Neural cell (in vitro differentiated cells): Measurements from ENCODE around the gene ZNF574.

Experiments used
- EP300 ChIP-seq: fragments of 450-650 bp; conservative IDR thresholded peaks from 2 replicates; pipeline ENCODE4 v1.6.1; 2014; ENCODE audit warnings: antibody characterized with exemption, mild to moderate bottlenecking, moderate library complexity; ENCODE audit not compliant: poor library complexity, severe bottlenecking
- EZH2 ChIP-seq: fragments of 200-600, 300-800 bp; shearing (Covaris generic), sonication (generic); IDR thresholded peaks from 2 replicates; pipeline ENCODE4 v1.6.1; 2014; ENCODE audit warnings: antibody characterized with exemption, low read length, borderline replicate concordance, mild to moderate bottlenecking; ENCODE audit not compliant: insufficient read depth, poor library complexity, severe bottlenecking
- MXI1 ChIP-seq: fragments of 450-650 bp; conservative IDR thresholded peaks from 2 replicates; pipeline ENCODE4 v1.6.1; 2014; ENCODE audit warnings: antibody characterized with exemption, mild to moderate bottlenecking; ENCODE audit not compliant: poor library complexity, severe bottlenecking
- POLR2AphosphoS5 ChIP-seq: IDR thresholded peaks from 2 replicates; pipeline ENCODE4 v1.6.1; 2012
- RAD21 ChIP-seq: fragments of 450-650 bp; conservative IDR thresholded peaks from 2 replicates; pipeline ENCODE4 v1.6.1; 2014; ENCODE audit warnings: antibody characterized with exemption, mild to moderate bottlenecking, moderate library complexity
- SMC3 ChIP-seq: fragments of 450-650 bp; conservative IDR thresholded peaks from 2 replicates; pipeline ENCODE4 v1.6.1; 2014; ENCODE audit warnings: antibody characterized with exemption, mild to moderate bottlenecking, moderate library complexity; ENCODE audit not compliant: poor library complexity
- TAF1 ChIP-seq: IDR thresholded peaks from 2 replicates; pipeline ENCODE4 v1.6.1; 2012; ENCODE audit warnings: low read depth
- TF ChIP-seq, protein P1 (sequence below): IDR thresholded peaks from 2 replicates; pipeline ENCODE4 v1.6.1; 2012; ENCODE audit warnings: borderline replicate concordance
- TF ChIP-seq, protein P2 (sequence below): fragments of 450-650 bp; IDR thresholded peaks from 2 replicates; pipeline ENCODE4 v1.5.1; 2014; ENCODE audit warnings: antibody characterized with exemption, mild to moderate bottlenecking, moderate library complexity; ENCODE audit not compliant: poor library complexity, severe bottlenecking

DNA sequence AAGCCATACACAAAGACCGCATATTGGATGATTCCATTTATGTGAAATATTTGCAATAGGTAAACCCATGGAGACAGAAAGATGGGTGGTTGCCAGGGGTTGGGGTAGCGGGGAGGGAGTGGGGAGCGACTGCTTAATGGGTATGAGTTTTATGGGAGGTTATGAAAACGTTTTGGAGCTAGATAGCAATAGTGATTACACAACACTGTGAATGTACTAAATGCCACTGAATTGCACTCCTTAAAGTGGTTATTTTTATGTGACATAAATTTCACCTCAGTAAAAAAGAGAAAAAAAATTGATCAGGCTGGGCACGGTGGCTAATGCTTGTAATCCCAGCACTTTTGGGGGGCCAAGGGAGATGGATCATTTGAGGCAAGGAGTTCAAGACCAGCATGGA lies 42.6 kb upstream of the ZNF574 start:
- TF ChIP-seq TAF1 (no peak), EZH2 (no peak), POLR2AphosphoS5 (no peak), SMC3 (no peak), MXI1 (no peak), RAD21 (no peak), EP300 (no peak)
- TF ChIP-seq, protein P1, sequence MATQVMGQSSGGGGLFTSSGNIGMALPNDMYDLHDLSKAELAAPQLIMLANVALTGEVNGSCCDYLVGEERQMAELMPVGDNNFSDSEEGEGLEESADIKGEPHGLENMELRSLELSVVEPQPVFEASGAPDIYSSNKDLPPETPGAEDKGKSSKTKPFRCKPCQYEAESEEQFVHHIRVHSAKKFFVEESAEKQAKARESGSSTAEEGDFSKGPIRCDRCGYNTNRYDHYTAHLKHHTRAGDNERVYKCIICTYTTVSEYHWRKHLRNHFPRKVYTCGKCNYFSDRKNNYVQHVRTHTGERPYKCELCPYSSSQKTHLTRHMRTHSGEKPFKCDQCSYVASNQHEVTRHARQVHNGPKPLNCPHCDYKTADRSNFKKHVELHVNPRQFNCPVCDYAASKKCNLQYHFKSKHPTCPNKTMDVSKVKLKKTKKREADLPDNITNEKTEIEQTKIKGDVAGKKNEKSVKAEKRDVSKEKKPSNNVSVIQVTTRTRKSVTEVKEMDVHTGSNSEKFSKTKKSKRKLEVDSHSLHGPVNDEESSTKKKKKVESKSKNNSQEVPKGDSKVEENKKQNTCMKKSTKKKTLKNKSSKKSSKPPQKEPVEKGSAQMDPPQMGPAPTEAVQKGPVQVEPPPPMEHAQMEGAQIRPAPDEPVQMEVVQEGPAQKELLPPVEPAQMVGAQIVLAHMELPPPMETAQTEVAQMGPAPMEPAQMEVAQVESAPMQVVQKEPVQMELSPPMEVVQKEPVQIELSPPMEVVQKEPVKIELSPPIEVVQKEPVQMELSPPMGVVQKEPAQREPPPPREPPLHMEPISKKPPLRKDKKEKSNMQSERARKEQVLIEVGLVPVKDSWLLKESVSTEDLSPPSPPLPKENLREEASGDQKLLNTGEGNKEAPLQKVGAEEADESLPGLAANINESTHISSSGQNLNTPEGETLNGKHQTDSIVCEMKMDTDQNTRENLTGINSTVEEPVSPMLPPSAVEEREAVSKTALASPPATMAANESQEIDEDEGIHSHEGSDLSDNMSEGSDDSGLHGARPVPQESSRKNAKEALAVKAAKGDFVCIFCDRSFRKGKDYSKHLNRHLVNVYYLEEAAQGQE: no peak
- TF ChIP-seq, protein P2, sequence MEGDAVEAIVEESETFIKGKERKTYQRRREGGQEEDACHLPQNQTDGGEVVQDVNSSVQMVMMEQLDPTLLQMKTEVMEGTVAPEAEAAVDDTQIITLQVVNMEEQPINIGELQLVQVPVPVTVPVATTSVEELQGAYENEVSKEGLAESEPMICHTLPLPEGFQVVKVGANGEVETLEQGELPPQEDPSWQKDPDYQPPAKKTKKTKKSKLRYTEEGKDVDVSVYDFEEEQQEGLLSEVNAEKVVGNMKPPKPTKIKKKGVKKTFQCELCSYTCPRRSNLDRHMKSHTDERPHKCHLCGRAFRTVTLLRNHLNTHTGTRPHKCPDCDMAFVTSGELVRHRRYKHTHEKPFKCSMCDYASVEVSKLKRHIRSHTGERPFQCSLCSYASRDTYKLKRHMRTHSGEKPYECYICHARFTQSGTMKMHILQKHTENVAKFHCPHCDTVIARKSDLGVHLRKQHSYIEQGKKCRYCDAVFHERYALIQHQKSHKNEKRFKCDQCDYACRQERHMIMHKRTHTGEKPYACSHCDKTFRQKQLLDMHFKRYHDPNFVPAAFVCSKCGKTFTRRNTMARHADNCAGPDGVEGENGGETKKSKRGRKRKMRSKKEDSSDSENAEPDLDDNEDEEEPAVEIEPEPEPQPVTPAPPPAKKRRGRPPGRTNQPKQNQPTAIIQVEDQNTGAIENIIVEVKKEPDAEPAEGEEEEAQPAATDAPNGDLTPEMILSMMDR: no peak
